Dermis blood vessel endothelial cell (primary cell): ENCODE data around the gene JOSD2. TPM values are rescaled to one million over a fixed set of nuclear protein-coding genes. Genes with fewer than 3 reads are reported as not detected.

Source experiments
- DNase-seq: peaks from one replicate; pipeline ENCODE4 v3.0.0; 2010
- total RNA-seq: library from RNA; depleted of rRNA; stranded (reverse); fragments of >200 nt; gene quantifications from 2 replicates; pipeline ENCODE4 v1.2.3, GENCODE V29; 2014

JOSD2 gene
- total RNA-seq, 1 donor from 2014 or later: 18.0 TPM

- no peak for DNase-seq
Measured at GRCh38 chr19:50493171-50493570, 17.8 kb downstream of the JOSD2 start.

DNA sequence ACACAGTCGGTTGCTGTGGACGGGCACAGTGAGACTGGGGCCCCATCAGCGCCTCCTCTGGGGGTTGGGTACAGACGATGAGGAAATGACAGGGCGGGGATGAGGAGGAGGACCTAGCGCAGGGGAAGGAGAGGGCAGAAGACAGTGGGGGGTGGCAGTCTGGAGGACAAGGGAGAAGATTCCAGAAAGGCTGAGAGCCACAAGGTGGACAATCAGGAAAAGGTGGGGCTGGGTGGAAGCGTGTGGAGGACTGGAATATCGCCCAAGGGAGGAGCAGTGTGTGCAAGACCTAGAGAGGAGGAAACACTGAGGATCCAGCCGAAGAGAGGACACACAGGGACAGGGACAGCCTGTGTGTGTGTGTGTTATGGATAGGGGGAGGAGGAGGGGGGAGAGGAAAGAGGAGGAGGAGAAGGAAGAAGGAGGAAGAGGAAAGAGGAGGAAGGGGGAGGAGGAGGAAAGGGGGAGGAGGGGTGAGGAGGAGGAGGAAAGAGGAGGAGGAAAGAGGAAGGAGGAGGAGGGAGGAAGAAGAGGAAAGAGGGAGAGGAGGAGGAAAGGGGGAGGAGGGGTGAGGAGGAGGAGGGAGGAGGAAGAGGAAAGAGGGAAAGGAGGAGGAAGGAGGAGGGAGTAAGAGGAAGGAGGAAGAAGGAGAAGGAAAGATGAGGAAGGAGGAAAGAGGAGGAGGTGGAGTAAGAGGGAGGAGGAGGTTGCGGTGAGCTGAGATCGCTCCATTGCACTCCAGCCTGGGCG lies 18.5 kb downstream of the JOSD2 start:
- no peak for DNase-seq

DNA sequence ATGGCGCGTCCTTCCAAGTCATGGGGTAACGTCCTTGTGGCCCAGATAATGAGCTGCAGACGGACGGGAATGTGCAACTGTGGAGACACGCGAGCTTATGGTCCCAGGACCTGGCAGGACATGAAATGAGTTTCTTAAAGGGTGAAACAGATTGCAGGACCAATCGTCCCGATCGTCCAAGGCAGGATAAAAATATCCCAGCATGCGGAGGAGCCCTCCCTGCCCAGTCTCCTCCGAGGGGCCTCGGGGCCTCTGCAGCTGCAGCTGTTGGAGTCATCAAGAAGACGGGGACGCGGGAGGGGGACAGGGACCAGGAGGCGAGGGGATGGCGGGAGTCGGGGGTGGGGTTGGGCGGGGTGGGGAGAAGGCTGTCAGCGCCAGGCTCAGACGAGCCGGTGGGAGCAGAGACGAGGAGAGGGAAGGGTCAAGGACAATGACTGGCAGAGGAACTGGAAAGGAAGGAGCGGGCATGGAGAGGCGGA lies 20.0 kb downstream of the JOSD2 start:
- DNase-seq: no peak

DNA sequence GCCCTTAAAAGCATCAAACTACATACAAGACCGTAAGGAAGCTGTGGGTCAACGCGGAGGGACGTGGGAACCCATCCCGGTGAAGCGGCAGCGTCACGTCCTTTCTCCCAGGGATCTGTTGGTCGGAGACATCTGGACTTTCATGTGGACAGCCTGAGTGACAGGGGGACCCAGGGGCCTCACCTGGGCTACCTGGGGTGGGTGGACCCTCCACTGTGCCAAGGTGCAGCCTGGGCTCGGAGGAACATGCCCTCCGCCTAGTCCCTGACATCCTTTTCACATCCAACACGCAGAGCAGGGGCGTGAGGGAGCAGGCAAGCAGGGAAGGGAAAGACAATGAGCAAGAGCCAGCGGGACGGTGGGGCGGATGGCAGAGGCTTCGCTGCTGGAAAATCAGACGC lies 20.6 kb downstream of the JOSD2 start:
- no peak for DNase-seq

- DNase-seq: no peak
Measured at GRCh38 chr19:50489461-50490011, 21.5 kb downstream of the JOSD2 start.

GRCh38 chr19:50488389-50489194 lies 22.4 kb downstream of the JOSD2 start:
- DNase-seq: no peak

DNA sequence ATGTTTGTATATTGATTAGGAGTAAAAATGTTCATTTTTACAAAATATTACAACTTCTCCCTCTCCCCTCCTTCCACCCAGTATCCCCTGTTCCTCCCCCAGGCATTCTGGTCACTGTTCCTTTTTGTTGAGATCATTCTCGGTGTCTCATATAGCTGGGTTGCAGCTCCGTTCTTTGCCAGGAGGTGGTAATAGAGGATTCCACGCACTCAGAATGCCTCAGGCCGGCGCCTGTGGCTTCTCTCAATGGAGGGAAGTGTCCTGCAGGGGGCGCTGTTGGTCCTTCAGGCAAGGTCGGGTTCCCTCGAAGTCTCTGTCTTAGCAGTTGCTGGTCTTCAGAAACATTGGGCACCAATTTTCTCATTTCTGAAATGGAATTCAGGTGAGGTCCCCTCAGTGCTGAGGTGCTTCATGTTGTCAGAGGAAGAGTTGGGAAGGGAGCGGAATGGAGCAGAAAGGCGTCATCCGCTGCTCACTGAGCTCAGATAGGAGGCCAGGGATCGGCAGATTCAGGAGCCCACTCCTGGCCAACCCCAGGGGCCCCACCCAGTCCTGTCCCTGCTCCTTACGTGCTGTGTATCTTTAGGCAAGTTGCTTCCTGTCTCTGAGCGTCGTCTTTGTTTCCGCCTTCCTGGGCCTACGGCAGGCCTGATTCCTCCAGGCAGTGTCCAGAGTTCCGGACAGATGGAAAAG lies 24.0 kb downstream of the JOSD2 start:
- DNase-seq: peak; percentile 60

GRCh38 chr19:50485284-50485955 lies 25.6 kb downstream of the JOSD2 start:
- no peak for DNase-seq

- no peak for DNase-seq
Measured at GRCh38 chr19:50482916-50483315, 28.1 kb downstream of the JOSD2 start.

DNA sequence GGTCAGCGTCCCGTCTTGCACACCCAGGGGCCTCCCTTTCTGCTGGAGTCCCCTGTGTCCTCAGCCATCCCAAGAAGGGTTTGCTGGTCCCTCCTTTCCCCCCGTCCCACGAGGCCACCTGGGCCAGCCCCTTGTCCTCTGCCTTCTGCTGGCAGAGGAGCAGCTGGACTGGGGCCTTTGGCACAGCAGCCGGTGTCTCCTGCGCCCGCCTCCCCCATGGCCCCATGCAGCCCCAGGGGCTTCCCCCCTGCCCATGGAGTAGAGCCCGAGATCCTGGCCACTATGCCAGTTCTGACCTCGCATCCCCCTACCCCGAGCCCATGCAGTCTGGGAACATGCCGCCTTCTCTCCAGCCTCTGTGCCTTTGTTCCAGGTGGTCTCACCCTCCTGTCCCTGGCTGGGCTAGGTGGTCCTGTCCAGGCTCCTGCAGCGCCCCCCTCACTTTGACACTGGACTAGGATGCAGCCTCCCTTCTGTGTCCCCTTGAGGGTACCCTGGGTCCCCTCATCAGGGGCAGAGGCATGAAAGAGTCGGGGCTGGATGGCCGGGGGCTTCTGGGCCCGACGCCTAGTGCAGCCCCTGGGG lies 28.6 kb downstream of the JOSD2 start:
- no peak for DNase-seq

- no peak for DNase-seq
Measured at GRCh38 chr19:50481351-50482149, 29.4 kb downstream of the JOSD2 start.

GRCh38 chr19:50480281-50481111 lies 30.5 kb downstream of the JOSD2 start:
- no peak for DNase-seq

DNA sequence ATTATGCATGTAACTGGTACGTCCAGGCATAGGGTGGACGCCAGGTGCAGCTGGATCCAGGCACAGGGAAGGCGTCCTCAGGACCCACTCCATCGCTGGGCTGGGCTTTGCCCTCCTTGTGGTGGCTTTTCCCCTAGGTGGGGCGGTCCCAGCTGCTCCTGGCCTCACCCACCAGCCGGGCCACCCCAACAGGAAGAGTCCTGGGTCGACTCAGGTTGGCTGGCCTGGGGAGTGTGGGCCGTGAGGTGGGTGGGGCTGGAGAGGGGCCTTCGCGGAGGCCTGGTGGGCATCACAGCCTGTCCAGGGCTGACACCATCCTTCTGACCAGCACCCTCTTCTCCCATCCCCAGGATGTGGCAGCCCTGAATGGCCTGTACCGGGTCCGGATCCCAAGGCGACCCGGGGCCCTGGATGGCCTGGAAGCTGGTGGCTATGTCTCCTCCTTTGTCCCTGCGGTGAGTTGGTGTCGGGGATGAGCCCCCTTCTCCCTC lies 31.2 kb downstream of the JOSD2 start:
- no peak for DNase-seq

DNA sequence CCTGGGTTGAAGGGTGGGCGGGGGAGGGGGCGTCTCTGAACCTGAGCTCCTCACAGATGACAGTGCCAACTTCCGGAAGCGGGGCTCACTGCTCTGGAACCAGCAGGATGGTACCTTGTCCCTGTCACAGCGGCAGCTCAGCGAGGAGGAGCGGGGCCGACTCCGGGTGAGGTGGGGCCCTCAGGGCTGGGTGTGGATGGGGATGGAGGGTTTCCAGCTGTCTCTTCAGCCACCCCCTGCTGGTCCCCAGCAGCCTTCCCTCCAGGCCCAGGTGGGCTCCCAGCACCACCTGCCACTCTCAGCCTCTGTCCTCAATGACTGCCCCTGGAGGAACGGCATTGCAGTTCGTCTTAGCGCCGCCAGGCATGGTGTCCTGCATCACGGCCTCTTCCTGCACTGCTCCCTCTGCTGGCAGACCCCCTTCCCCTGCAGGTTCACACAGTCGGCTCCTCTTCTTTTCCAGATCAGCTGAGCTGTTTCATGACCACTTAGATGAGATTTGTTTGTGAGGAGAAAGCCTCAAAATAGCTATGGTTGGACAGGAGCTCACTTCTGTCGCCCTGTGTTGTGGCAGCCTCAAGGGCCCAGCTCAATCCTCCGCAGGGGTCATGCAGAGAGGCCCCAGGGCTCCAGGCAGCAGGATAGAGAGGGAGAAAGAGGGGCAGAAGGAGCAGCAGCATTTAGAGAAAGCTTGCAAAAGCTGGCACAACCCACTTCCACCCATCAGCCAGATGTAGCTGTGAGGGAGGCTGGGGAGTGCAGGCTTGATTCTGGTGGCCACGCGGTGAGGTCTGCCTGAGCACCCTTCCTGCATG lies 31.9 kb downstream of the JOSD2 start:
- peak; percentile 73 for DNase-seq

DNA sequence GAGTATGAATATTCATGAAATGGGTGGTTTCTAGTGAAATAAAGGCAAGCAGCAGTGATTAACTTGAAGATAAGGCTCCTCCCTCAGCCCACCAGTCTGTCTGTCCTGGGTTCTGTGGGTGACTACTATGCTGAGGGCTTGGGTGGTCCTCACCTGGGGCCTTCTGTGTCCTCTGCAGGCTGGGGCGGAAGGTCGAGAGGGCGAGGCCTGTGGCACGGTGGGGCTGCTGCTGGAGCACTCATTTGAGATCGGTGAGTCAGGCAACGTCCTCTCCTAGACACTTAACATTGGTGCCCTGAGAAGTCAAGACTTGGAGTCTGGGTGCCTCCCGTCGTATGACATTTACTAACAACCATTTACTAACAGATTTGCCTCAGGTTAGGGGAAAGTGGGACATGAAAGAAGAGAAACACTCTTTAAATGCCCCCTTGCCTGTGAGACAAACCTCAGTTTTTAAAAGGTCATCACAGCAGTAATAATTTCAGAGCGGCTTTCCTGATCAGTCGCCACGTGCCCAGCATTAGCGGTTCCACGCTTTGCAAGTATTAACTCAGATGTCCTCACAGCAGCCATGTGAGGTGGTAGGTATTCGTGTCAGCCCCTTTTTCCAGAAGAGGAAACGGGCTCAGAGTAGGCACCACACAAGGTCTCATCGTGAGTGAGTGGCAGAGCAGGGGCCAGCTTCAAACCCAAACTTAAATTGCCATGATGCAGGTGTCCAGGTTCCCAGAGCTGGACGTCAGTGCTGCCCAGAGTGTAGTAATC lies 33.1 kb downstream of the JOSD2 start:
- no peak for DNase-seq

- no peak for DNase-seq
Measured at GRCh38 chr19:50476907-50477238, 34.1 kb downstream of the JOSD2 start.

DNA sequence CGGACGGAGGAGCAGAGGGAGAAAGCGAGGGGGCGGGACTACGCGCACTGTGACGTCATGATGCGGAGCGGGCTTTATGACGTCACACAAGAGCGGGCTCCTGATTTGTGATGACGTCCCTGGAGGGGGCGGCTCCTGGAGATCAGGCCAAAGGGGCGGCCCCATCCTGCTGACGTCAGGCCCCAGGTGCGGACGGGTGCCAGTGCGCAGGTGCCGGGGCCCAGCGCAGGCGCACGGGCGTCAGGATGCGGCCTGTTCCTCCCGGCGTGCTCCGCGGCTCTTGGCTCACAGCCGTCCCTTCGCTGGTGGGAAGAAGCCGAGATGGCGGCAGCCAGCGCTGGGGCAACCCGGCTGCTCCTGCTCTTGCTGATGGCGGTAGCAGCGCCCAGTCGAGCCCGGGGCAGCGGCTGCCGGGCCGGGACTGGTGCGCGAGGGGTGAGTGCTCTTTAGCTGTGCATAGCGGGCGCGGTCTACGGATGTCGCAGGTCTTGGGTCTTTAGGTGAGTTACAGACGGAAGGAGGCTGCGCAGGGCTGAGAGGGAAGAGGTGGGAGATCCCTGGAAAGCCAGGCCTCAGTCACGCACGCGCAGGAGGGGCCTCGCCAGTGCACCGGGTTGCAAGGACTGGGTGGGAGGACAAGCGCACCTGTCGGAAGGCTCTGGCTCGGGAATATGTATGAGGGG lies 34.6 kb downstream of the JOSD2 start, which contains the start of the genes EMC10 and GARIN5A:
EMC10 (plus strand) TSS at position 284 of the 683 bp plus-strand sequence; CDS start at position 322, 38 bp downstream.
GARIN5A (minus strand) TSS at position 625 of the 683 bp plus-strand sequence; CDS start at position 165, 460 bp downstream.
- DNase-seq: peak; percentile 98
